ENCODE results near the gene CBR1.

Gene CBR1

GRCh38 chr21:36120304-36120888 lies 50.6 kb downstream of the CBR1 start:
- no peak for DNase-seq

All from NK-92 treated with Interleukin-12 subunit alpha and Interleukin-12 subunit beta, amount 100 ng/mL, for 24 hours (cell line).